HepG2 (cell line): ENCODE measurements around the gene DNMT1. TPM values are rescaled to one million over a fixed set of nuclear protein-coding genes. Genes with fewer than 3 reads are reported as not detected.

Experiments used
- ATAC-seq: fragments of 200-7000 bp; cut with Tn5 transposase; 3 replicates; pipeline ENCODE4 v1.9.1; 2020; ENCODE audit warnings: mild to moderate bottlenecking, moderate library complexity
- BruUV-seq: library from RNA; stranded (reverse); fragments of 400-500 nt; replicated peaks from 2 replicates; lab custom pipeline; 2021; lab: Mats Ljungman, UMichigan
- CTCF ChIA-PET: fragments of 300-600 bp; formaldehyde crosslinking; extraction: SDS; loops from one replicate; lab custom pipeline; 2021; ENCODE audit warnings: low total read pairs, inconsistent platforms, low intra/inter-chr PET ratio; lab: Yijun Ruan, JAX
- POLR2A ChIA-PET: fragments of 350-600 bp; sonication (Branson Sonifier 250); formaldehyde crosslinking; loops from one replicate; lab custom pipeline; 2020; ENCODE audit warnings: antibody characterized with exemption, inconsistent platforms; lab: Yijun Ruan, JAX
- DNase-seq: peaks from one replicate; pipeline ENCODE4 v3.0.0-alpha.2; 2015; ENCODE audit warnings: low spot score
- FAIRE-seq: peaks from 3 replicates; lab custom pipeline; 2011; peaks lifted over from hg19 to GRCh38; lab: Jason Lieb, UNC
- H2AFZ ChIP-seq: one replicate; pipeline ENCODE4 v1.6.1; 2011; ENCODE audit warnings: low read length, inconsistent platforms
- H3K27ac ChIP-seq: fragments of 300-600 bp; 3 replicates; pipeline ENCODE4 v1.8.0; 2011; ENCODE audit warnings: mixed run types, mild to moderate bottlenecking, mixed read lengths, low read length, inconsistent platforms; ENCODE audit not compliant: insufficient read depth; ENCODE audit errors: extremely low read length
- H3K27me3 ChIP-seq, 2 experiments: fragments of 200-600 bp in 1 of 2; 2 replicates in 1 of 2; 3 replicates in 1 of 2; pipeline versions ENCODE4 v1.6.0 to v1.8.0; 2011; ENCODE audit warnings: low read length in 2 of 2, mild to moderate bottlenecking in 2 of 2, moderate library complexity in 2 of 2, inconsistent platforms in 1 of 2; ENCODE audit not compliant: insufficient read depth in 2 of 2, control insufficient read depth in 1 of 2
- H3K36me3 ChIP-seq, 2 experiments: fragments of 200-600 bp in 1 of 2; replicated peaks in 1 of 2; 2 replicates in 1 of 2; 3 replicates in 1 of 2; pipeline versions ENCODE4 v1.5.1 to v1.8.0; 2011; ENCODE audit warnings: low read length in 2 of 2, inconsistent platforms in 1 of 2; ENCODE audit not compliant: insufficient read depth in 2 of 2, control insufficient read depth in 1 of 2
- H3K4me1 ChIP-seq: 2 replicates; pipeline ENCODE4 v1.5.1; 2012; ENCODE audit warnings: low read length, inconsistent platforms; ENCODE audit not compliant: insufficient read depth
- H3K4me2 ChIP-seq: 2 replicates; pipeline ENCODE4 v1.6.0; 2011; ENCODE audit warnings: low read depth, low read length, inconsistent platforms
- H3K4me3 ChIP-seq, 3 experiments: fragments of 200-600 bp in 1 of 3; sonication (generic), shearing (Covaris generic) in 1 of 3; replicated peaks in 1 of 3; 2 replicates each; pipeline ENCODE4 v1.5.1; 2011 to 2016; ENCODE audit warnings: low read length in 3 of 3, inconsistent platforms in 2 of 3, low read depth in 2 of 3, mild to moderate bottlenecking in 2 of 3, control low read depth in 1 of 3, mixed read lengths in 1 of 3; ENCODE audit not compliant: insufficient read depth in 1 of 3
- H3K79me2 ChIP-seq: one replicate; pipeline ENCODE4 v1.6.1; 2011; ENCODE audit warnings: low read length, inconsistent platforms; ENCODE audit not compliant: insufficient read depth
- H3K9ac ChIP-seq: 2 replicates; pipeline ENCODE4 v1.6.0; 2011; ENCODE audit warnings: mild to moderate bottlenecking, low read depth, low read length, inconsistent platforms; ENCODE audit not compliant: insufficient read depth
- H3K9me3 ChIP-seq: 2 replicates; pipeline ENCODE4 v1.5.1; 2012; ENCODE audit warnings: mild to moderate bottlenecking, low read length
- H4K20me1 ChIP-seq: 2 replicates; pipeline ENCODE4 v1.6.0; 2011; ENCODE audit warnings: inconsistent platforms, mild to moderate bottlenecking, low read length, moderate library complexity; ENCODE audit not compliant: insufficient read depth
- ARID3A ChIP-seq: IDR thresholded peaks from 2 replicates; pipeline ENCODE4 v1.6.1; 2012; ENCODE audit warnings: low read depth, low read length, improper control_type of control experiment
- CEBPB ChIP-seq: IDR thresholded peaks from 2 replicates; pipeline ENCODE4 v1.6.1; 2011; ENCODE audit warnings: low read depth, low read length, improper control_type of control experiment, borderline replicate concordance
- HNF4A ChIP-seq: sonication (generic); formaldehyde crosslinking; IDR thresholded peaks from 2 replicates; pipeline ENCODE4 v1.4.0; 2020; ENCODE audit warnings: missing genetic modification reagents
- HOXA3 ChIP-seq: sonication (generic); formaldehyde crosslinking; IDR thresholded peaks from 2 replicates; pipeline ENCODE4 v1.5.0; 2020; ENCODE audit warnings: missing genetic modification reagents
- IKZF5 ChIP-seq: IDR thresholded peaks from 2 replicates; pipeline ENCODE4 v1.6.1; 2018; ENCODE audit warnings: missing genetic modification reagents, mild to moderate bottlenecking, missing compliant biosample characterization
- NR2F1 ChIP-seq, 2 experiments: fragments of 450-650 bp in 1 of 2; formaldehyde crosslinking in 1 of 2; IDR thresholded peaks; 2 replicates each; pipeline versions ENCODE4 v1.5.0 to v1.6.1; 2016 to 2020; ENCODE audit warnings: mild to moderate bottlenecking in 1 of 2, missing compliant biosample characterization in 1 of 2, missing genetic modification reagents in 1 of 2, moderate library complexity in 1 of 2
- NR2F6 ChIP-seq, 2 experiments: IDR thresholded peaks; 2 replicates each; pipeline ENCODE4 v1.6.1; 2016; ENCODE audit warnings: antibody characterized with exemption in 1 of 2, mild to moderate bottlenecking in 1 of 2
- REPIN1 ChIP-seq: sonication (generic); formaldehyde crosslinking; IDR thresholded peaks from 2 replicates; pipeline ENCODE4 v1.8.0; 2022; ENCODE audit warnings: missing genetic modification reagents, low read depth, mild to moderate bottlenecking, borderline replicate concordance
- SAP130 ChIP-seq: IDR thresholded peaks from 2 replicates; pipeline ENCODE4 v1.6.1; 2016; ENCODE audit warnings: low read depth
- SIX1 ChIP-seq: sonication (generic); formaldehyde crosslinking; IDR thresholded peaks from 2 replicates; pipeline ENCODE4 v1.4.0; 2020; ENCODE audit warnings: missing genetic modification reagents, borderline replicate concordance
- SOX13 ChIP-seq, 3 experiments: fragments of 450-650 bp in 1 of 3; sonication (generic) in 1 of 3; formaldehyde crosslinking in 1 of 3; IDR thresholded peaks in 2 of 3; conservative IDR thresholded peaks in 1 of 3; 2 replicates each; pipeline versions ENCODE4 v1.5.0 to v1.6.1; 2016 to 2020; ENCODE audit warnings: antibody characterized with exemption in 1 of 3, mild to moderate bottlenecking in 1 of 3, missing compliant biosample characterization in 1 of 3, missing genetic modification reagents in 1 of 3, moderate library complexity in 1 of 3
- TBX2 ChIP-seq: sonication (generic); formaldehyde crosslinking; IDR thresholded peaks from 2 replicates; pipeline ENCODE4 v1.5.0; 2020; ENCODE audit warnings: missing genetic modification reagents, mild to moderate bottlenecking, borderline replicate concordance
- TEAD3 ChIP-seq: optimal IDR thresholded peaks from 2 replicates; pipeline ENCODE3; 2016; ENCODE audit warnings: borderline replicate concordance
- YEATS4 ChIP-seq: sonication (generic); formaldehyde crosslinking; IDR thresholded peaks from 2 replicates; pipeline ENCODE4 v1.4.0; 2020; ENCODE audit warnings: missing genetic modification reagents, borderline replicate concordance
- ZFY ChIP-seq: sonication (generic); formaldehyde crosslinking; IDR thresholded peaks from 2 replicates; pipeline ENCODE4 v1.4.0; 2020; ENCODE audit warnings: missing genetic modification reagents
- ZIK1 ChIP-seq: sonication (generic); formaldehyde crosslinking; IDR thresholded peaks from 2 replicates; pipeline ENCODE4 v1.5.0; 2020; ENCODE audit warnings: mild to moderate bottlenecking, low read depth, missing genetic modification reagents, borderline replicate concordance
- ZNF430 ChIP-seq: sonication (generic); formaldehyde crosslinking; IDR thresholded peaks from 2 replicates; pipeline ENCODE4 v1.9.0; 2021; ENCODE audit warnings: mild to moderate bottlenecking, missing genetic modification reagents
- ZNF510 ChIP-seq: sonication (generic); formaldehyde crosslinking; IDR thresholded peaks from 2 replicates; pipeline ENCODE4 v1.4.0; 2020; ENCODE audit warnings: low read depth, mild to moderate bottlenecking, missing genetic modification reagents
- ZNF574 ChIP-seq: sonication (generic); formaldehyde crosslinking; IDR thresholded peaks from 2 replicates; pipeline ENCODE4 v1.4.0; 2020; ENCODE audit warnings: missing genetic modification reagents
- WGBS: methylation state at CpG from one replicate; pipeline ENCODE4 v1.1.6; 2017; ENCODE audit warnings: low lambda C conversion rate; 5-methylcytosine and 5-hydroxymethylcytosine counted together
- in situ Hi-C: cut with HindIII; loops from 2 replicates; pipeline ENCODE4 v1.10.0; 2017; ENCODE audit warnings: low pct_unique_long_range_greater_than_20kb; ENCODE audit not compliant: extremely low pct_ligation_motif_present
- intact Hi-C: fragments of 100-400 bp; cut with micrococcal nuclease; formaldehyde crosslinking; loops from one replicate; pipeline ENCODE4 v1.10.0; 2022; ENCODE audit not compliant: unreplicated experiment
- polyA plus RNA-seq, 8 experiments: library from polyadenylated mRNA; depleted of rRNA in 3 of 8; stranded (reverse) in 7 of 8; unstranded in 1 of 8; fragments of >200 nt; fragmentation: Illumina TruSeq in 4 of 8; extraction: Trizol in 4 of 8; gene quantifications; 2 replicates each; pipeline versions ENCODE4 v1.2.1 to v1.2.3, GENCODE V29; 2011 to 2016; ENCODE audit warnings: low read depth in 4 of 8, missing spikeins in 1 of 8, mixed read lengths in 1 of 8; ENCODE audit not compliant: insufficient read depth in 1 of 8
- total RNA-seq, 5 experiments: library from RNA; depleted of rRNA; stranded (reverse); fragments of >200 nt; fragmentation: Illumina TruSeq; extraction: Trizol; gene quantifications; 2 replicates each; pipeline ENCODE4 v1.2.3, GENCODE V29; 2016; ENCODE audit warnings: low read depth in 1 of 5

Gene DNMT1
- total and polyA plus RNA-seq, 2 of the 13 experiments (the other 11 are each of a cell fraction or from before 2014, with no cell fraction given): 31.2 to 91.1 TPM

- POLR2A ChIA-PET: no interaction called here
- H3K9me3 ChIP-seq: no peaks in the 10 kb centered on the region
- WGBS: 17% methylated on average over 1 of the region's 2 CpGs
- H3K27ac ChIP-seq: peak overlapping the region; percentile 12
- H3K27me3 ChIP-seq: no peaks in the 10 kb centered on the region
- CTCF ChIA-PET: no interaction called here
- peaks cover 3 to 20% of the 10 kb centered on the region in 2 experiments; a peak in 4 of 5 replicates for H3K36me3 ChIP-seq
- no peak overlapping the region for H2AFZ ChIP-seq
- no peak overlapping the region for H3K4me2 ChIP-seq
- in situ Hi-C loops: no loop called here
- BruUV-seq: no TSS peak
- H4K20me1 ChIP-seq: peaks cover 9% of the 10 kb centered on the region; the same call in 1 of the 2 replicates
- no peak overlapping the region for H3K9ac ChIP-seq
- H3K4me3 ChIP-seq: no peak overlapping the region
- FAIRE-seq (peak; percentile 84), ATAC-seq (peak; percentile 75), DNase-seq (peak; percentile 91)
- peaks cover 62% of the 10 kb centered on the region for H3K79me2 ChIP-seq
- intact Hi-C loops: loop anchor here (5.0 kb wide), 1 partner anchor 46 kb away; no protein-coding TSS in a partner anchor
- peaks cover 37% of the 10 kb centered on the region for H3K4me1 ChIP-seq
- TF ChIP-seq HNF4A (CRISPR knock-in tag) (peak; percentile 19; the same call in 1 of the 2 replicates), SOX13 (IDR thresholded peaks at IDR 0.05) (no peak), SOX13 (CRISPR knock-in tag; conservative IDR thresholded peaks at IDR 0.05 in 1 of 2, IDR thresholded peaks at IDR 0.05 in 1 of 2) (0 out of 4 replicates have a peak, but pooled peaks of 1 of the 2 experiments have one; percentile 18), ZIK1 (CRISPR knock-in tag) (no peak), HOXA3 (CRISPR knock-in tag) (0 out of 2 replicates have a peak, but pooled peaks have one; percentile 4), ZFY (peak; percentile 33; the same call in 1 of the 2 replicates), NR2F6 (IDR thresholded peaks at IDR 0.05) (no peak), NR2F6 (CRISPR knock-in tag; IDR thresholded peaks at IDR 0.05) (peak; percentile 18; the same call in 1 of the 2 replicates), TEAD3 (CRISPR knock-in tag) (peak; percentile 38), SIX1 (CRISPR knock-in tag) (no peak), TBX2 (CRISPR knock-in tag) (peak; percentile 24; the same call in 1 of the 2 replicates), ZNF574 (CRISPR knock-in tag) (0 out of 2 replicates have a peak, but pooled peaks have one; percentile 14), NR2F1 (CRISPR knock-in tag; IDR thresholded peaks at IDR 0.05) (no peak), YEATS4 (no peak), ZNF430 (CRISPR knock-in tag) (no peak), ARID3A (0 out of 2 replicates have a peak, but pooled peaks have one; percentile 47), IKZF5 (peak; percentile 33; the same call in 1 of the 2 replicates), REPIN1 (CRISPR knock-in tag) (no peak), ZNF510 (CRISPR knock-in tag) (no peak), CEBPB (peak; percentile 80; the same call in 1 of the 2 replicates), SAP130 (CRISPR knock-in tag) (peak; percentile 29; the same call in 1 of the 2 replicates)
Measured at GRCh38 chr19:10191347-10191746, 3.4 kb downstream of the DNMT1 start.
